Muscle layer of duodenum (tissue), 2 donors: ENCODE results near the gene C10orf95.
A peak's percentile ranks its signal among the peaks of the same experiment; 100 is the strongest.

Experiments used
- H3K27ac ChIP-seq: one replicate; pipeline ENCODE4 v1.7.0; 2013; ENCODE audit warnings: mild to moderate bottlenecking, low read length
- H3K27me3 ChIP-seq: one replicate; pipeline ENCODE4 v1.7.0; 2013; ENCODE audit warnings: low read depth, mild to moderate bottlenecking, control low read depth, low read length
- H3K36me3 ChIP-seq, 2 donors: one replicate each; pipeline ENCODE4 v1.7.0; 2013; ENCODE audit warnings: low read length in 2 of 2, control low read depth in 1 of 2, mild to moderate bottlenecking in 1 of 2; ENCODE audit not compliant: insufficient read depth in 2 of 2, control insufficient read depth in 1 of 2
- H3K4me1 ChIP-seq, 2 donors: one replicate each; pipeline ENCODE4 v1.7.0; 2013; ENCODE audit warnings: low read length in 2 of 2, mild to moderate bottlenecking in 2 of 2, control low read depth in 1 of 2, moderate library complexity in 1 of 2; ENCODE audit not compliant: insufficient read depth in 2 of 2, control insufficient read depth in 1 of 2
- H3K4me3 ChIP-seq, 2 donors: one replicate each; pipeline ENCODE4 v1.7.0; 2013; ENCODE audit warnings: low read length in 2 of 2, low read depth in 1 of 2, mild to moderate bottlenecking in 1 of 2
- H3K9me3 ChIP-seq, 2 donors: one replicate each; pipeline ENCODE4 v1.7.0; 2013; ENCODE audit warnings: low read length in 2 of 2, control low read depth in 1 of 2, mild to moderate bottlenecking in 1 of 2; ENCODE audit not compliant: control insufficient read depth in 1 of 2
- donor health status: healthy.

The C10orf95 gene

DNA sequence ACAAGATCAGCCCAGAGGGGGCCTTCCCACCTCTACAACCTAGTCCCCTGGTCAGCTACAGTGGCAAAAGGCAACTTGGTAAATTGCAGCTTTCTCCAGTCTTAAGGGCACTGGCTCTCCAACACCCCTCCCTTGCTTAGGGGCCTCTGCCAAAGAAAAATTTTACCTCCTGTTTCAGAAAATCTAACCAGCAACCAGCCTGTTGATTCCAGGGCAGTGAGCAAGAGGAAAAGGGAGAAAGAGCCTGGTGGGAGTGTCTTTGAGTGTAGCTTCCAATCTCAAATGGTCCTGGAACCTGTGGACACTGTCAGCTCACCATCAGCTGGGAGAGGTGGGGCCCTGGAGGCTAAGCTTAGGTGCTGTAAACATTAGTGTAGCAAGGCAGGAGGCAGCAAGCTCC is 28.3 kb upstream of the C10orf95 start:
- H3K4me1 ChIP-seq = no peaks in the 10 kb centered on the region
- H3K9me3 ChIP-seq = no peaks in the 10 kb centered on the region
- no peak overlapping the region for H3K4me3 ChIP-seq
- no peaks in the 10 kb centered on the region for H3K27me3 ChIP-seq
- H3K27ac ChIP-seq = no peak overlapping the region
- H3K36me3 ChIP-seq = peaks cover 41 to 52% of the 10 kb centered on the region in 2 donors

DNA sequence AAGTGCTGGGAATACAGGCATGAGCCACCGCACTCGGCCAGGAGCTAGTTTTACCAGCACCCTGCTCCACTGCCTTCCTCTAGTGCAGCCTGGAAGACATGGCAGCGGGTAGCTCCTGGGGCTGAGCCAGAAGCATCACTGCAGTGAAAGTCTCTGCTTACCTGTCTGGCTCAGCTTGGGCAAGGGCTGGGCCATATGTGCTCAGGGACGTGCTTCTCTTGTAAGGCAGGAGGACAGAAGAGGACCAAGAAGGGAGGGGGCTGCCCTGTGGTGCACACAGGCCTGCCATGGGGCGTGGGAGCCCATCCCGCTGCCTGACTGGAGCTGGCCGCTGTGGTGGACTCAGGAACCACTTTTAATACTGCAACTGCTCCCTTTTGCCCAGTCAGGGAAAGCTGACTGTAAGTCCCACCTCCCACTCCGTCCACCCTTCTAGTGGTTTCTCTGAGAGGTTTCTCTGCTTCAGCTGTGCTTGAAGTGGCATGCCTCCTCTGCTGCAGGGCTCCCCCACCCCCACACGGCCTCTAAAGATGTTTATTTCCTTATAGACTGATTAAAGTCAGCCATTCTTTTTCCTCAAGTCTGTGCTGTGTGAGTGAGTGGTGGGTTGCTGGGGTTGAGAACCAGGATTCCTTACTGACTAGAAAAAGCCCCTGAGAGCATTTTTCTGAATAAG is 25.3 kb upstream of the C10orf95 start:
- no peaks in the 10 kb centered on the region for H3K9me3 ChIP-seq
- peaks cover 12 to 21% of the 10 kb centered on the region in 2 donors for H3K36me3 ChIP-seq
- no peak overlapping the region for H3K27ac ChIP-seq
- H3K27me3 ChIP-seq = no peaks in the 10 kb centered on the region
- H3K4me3 ChIP-seq = no peak overlapping the region
- H3K4me1 ChIP-seq = no peaks in the 10 kb centered on the region

DNA sequence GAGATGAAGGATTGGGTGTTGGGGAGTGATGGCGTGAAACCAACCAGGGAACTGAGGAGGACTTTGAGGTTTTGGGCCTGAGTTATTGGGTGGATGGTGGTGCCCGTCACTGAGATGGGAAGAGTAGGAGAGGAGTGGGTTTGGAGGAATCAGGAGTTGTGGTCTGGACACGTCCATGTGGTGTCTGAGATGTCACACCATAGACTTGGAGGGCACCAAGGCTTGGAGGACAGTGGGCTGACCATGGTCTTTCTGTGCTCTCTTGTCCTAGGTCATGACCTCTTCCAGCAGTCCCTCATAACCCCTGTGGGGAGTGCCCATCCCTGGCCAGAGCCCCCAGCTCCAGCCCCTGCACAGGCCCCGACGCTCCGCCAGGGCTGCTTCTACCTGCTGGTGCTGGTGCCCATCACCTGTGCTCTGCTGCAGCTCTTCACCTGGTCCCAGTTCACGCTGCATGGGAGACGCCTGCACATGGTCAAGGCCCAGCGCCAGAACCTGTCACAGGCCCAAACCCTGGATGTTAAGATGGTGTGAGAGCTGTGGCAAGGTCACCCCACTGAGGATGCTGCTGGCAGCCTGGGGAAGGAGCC is 24.2 kb upstream of the C10orf95 start:
- Histone ChIP-seq H3K36me3 (peaks cover 2 to 10% of the 10 kb centered on the region in 2 donors), H3K4me3 (no peak overlapping the region), H3K27me3 (no peaks in the 10 kb centered on the region), H3K9me3 (no peaks in the 10 kb centered on the region), H3K27ac (no peak overlapping the region), H3K4me1 (no peaks in the 10 kb centered on the region)

DNA sequence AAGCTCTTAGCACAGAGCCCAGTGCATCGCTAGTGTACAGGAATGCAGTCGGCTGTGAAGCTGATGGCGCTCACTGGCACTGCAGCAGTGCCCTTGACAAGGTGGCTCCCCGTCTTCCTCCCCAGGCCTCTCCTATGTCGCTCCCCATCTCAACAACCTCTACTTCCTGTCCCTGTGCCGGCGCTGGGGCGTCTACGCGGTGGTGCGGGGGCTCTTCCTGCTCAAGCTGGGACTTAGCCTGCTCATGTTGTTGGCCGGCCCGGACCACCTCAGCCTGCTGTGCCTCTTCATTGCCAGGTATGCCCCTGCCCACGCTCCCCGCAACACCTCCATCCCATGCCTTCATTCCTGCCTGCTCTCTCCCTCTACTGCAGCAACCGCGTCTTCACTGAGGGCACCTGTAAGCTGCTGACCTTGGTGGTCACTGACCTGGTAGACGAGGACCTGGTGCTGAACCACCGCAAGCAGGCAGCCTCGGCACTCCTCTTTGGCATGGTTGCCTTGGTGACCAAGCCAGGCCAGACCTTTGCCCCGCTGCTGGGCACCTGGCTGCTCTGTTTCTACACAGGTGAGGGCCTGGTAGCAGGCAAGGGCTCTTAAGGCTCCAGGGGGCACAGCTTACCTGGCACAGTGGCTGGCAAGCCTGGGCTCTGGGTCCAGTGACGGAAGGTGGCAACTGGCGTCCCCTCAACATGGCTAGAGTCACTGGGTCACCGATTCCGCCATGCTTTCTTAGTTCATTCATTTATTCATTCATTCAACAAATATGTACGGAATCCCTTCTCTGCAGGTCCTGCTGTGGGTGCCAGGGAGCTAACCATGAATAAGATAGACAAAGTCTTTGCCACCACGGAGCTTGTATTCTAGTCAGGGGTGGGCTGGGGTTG is 22.3 kb upstream of the C10orf95 start:
- no peak overlapping the region for H3K4me3 ChIP-seq
- no peaks in the 10 kb centered on the region for H3K36me3 ChIP-seq
- H3K27ac ChIP-seq = no peak overlapping the region
- no peaks in the 10 kb centered on the region for H3K9me3 ChIP-seq
- no peaks in the 10 kb centered on the region for H3K4me1 ChIP-seq
- no peaks in the 10 kb centered on the region for H3K27me3 ChIP-seq

DNA sequence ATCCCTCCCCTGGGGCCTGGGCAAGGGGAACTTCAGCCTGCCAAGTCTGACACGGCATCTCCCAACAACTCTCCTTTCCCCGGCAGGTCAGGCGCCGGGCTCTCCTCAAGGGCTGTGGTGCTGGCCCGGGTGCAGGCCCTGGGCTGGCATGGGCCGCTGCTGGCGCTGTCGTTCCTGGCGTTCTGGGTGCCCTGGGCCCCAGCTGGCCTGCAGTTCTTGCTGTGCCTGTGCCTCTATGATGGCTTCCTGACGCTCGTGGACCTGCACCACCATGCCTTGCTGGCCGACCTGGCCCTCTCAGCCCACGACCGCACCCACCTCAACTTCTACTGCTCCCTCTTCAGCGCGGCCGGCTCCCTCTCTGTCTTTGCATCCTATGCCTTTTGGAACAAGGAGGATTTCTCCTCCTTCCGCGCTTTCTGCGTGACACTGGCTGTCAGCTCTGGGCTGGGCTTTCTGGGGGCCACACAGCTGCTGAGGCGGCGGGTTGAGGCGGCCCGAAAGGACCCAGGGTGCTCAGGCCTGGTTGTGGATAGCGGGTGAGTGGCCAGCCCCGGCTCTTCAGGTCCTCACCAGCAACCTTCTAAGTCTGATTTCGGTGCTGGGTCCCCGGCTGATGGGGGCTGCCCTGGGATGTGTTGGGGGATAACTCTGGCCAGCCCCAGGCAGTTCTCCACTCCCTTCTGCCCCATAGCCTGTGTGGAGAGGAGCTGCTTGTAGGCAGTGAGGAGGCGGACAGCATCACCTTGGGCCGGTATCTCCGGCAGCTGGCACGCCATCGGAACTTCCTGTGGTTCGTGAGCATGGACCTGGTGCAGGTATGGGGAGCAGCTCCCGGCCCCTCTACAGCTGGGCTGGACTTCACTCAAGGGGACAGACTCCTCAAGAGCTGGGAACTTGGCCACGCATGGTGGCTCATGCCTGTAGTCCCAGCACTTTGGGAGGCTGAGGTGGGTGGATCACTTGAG is 19.5 kb upstream of the C10orf95 start:
- Histone ChIP-seq H3K4me1 (no peaks in the 10 kb centered on the region), H3K27ac (no peak overlapping the region), H3K27me3 (no peaks in the 10 kb centered on the region), H3K36me3 (no peaks in the 10 kb centered on the region), H3K4me3 (no peak overlapping the region), H3K9me3 (no peaks in the 10 kb centered on the region)

DNA sequence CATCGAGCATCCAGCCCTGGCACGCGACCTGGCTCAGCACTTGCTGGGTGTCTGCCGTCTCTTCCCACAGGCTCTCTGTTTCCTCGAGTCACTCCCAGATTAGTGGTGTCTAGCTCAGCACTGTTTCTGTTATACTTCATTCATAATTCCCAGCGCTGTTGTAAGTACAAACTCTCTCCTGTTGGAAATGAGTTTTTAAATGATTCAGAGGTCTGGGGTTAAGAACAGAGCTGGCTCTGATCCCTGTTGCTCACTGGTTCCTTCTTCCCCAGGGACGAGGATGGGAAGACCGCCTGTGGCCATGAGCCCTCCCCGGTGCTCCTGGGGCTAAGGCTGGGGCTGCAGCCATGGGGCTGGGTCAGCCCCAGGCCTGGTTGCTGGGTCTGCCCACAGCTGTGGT is 17.3 kb upstream of the C10orf95 start:
- Histone ChIP-seq H3K36me3 (no peaks in the 10 kb centered on the region), H3K9me3 (no peaks in the 10 kb centered on the region), H3K4me1 (no peaks in the 10 kb centered on the region), H3K27me3 (no peaks in the 10 kb centered on the region), H3K27ac (no peak overlapping the region), H3K4me3 (no peak overlapping the region)

DNA sequence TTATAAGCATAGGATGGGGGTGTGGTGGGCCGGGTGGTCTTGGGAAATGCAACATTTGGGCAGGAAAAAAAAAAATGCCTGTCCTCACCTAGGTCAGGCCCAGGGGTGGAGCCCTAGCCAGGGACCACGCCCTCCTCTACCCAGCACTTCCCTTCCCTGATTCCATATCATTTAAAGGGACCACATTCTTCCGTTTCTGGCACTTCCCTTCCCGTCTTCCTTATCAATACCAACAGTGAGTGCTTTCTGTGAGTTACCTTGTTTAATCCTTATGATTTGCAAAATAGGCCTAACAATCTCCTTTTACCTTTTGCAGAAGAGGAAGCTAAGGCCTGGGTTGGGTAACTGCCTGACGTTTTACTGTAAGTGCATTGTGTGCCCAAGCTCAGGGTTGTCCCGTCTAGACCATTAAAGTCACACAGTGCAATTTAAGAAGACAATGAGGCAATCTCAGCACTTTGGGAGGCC is 16.7 kb upstream of the C10orf95 start:
- no peaks in the 10 kb centered on the region for H3K4me1 ChIP-seq
- H3K27ac ChIP-seq = no peak overlapping the region
- no peaks in the 10 kb centered on the region for H3K27me3 ChIP-seq
- H3K4me3 ChIP-seq = peak overlapping the region in 1 of 2 donors; percentile 47
- H3K9me3 ChIP-seq = no peaks in the 10 kb centered on the region
- no peaks in the 10 kb centered on the region for H3K36me3 ChIP-seq

DNA sequence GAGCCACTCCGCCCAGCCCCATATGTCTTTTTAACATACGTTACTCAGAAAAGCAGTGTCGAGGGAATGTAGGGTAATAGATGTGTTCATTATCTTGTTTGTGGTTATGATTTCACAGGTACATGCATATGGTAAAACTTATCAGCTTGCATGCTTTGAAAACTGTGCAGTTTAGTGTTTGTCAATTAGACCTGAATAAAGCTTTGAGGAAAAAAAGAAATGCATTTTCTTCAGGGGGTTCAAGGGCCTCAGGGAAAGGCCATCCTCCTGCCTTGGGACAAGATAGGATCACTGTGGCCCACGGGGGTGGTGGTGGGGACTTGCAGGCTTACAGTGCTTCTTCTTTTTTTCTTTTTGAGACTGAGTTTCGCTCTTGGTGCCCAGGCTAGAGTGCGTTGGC is 16.0 kb upstream of the C10orf95 start:
- no peak overlapping the region for H3K4me3 ChIP-seq
- H3K27me3 ChIP-seq = no peaks in the 10 kb centered on the region
- H3K27ac ChIP-seq = no peak overlapping the region
- no peaks in the 10 kb centered on the region for H3K9me3 ChIP-seq
- no peaks in the 10 kb centered on the region for H3K4me1 ChIP-seq
- H3K36me3 ChIP-seq = no peaks in the 10 kb centered on the region

DNA sequence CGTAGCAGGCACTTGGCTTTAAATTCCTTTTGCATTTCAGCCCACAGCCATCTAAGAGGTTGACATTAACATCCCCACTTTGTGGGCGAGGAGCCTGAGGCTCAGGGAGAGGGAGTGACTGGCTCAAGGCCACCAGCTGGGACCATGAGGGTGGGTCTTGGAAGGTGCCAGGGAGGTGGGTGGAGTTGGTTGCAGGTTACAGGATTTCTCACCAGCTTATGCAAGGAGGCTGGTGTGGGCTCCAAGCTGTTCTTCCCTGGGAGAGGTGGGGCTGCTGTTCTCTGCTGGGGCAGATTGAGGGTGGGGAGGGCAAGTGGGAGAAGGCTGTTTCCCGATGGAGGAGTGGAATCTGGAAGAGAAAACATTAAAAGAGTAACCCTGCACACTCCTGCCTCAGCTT is 14.1 kb upstream of the C10orf95 start:
- Histone ChIP-seq H3K4me1 (peaks cover 0 to 10% of the 10 kb centered on the region in 2 donors), H3K4me3 (no peak overlapping the region), H3K27ac (no peak overlapping the region), H3K9me3 (no peaks in the 10 kb centered on the region), H3K36me3 (no peaks in the 10 kb centered on the region), H3K27me3 (no peaks in the 10 kb centered on the region)

DNA sequence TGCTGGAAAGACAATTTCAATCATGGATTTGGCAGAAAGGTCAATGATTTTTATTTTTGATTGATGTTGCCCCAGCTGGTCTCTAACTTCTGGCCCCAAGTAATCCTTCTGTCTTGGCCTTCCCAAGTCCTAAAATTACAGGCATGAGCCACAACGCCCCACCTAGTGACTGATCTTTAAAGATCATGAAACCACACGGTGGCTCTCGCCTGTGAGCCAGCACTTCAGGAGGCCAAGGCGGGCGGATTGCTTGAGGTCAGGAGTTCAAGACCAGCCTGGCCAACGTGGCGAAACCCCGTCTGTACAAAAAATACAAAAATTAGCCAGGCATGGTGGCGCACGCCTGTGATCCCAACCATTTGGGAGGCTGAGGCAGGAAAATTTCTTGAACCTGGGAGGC is 12.6 kb upstream of the C10orf95 start:
- Histone ChIP-seq H3K4me3 (no peak overlapping the region), H3K27ac (no peak overlapping the region), H3K36me3 (no peaks in the 10 kb centered on the region), H3K9me3 (no peaks in the 10 kb centered on the region), H3K4me1 (peaks cover 0 to 10% of the 10 kb centered on the region in 2 donors), H3K27me3 (no peaks in the 10 kb centered on the region)
